NOMO-1 treated with dmso at 0.1 percent for 144 hours (cell line): ENCODE results near the gene ZBTB7B.

ENCODE experiments used
- DNase-seq: peaks from one replicate; lab custom pipeline; 2025; ENCODE audit not compliant: unreplicated experiment; lab: John Stamatoyannopoulos, UW

ZBTB7B gene

GRCh38 chr1:155053531-155054105 lies 51.0 kb downstream of the ZBTB7B start:
- DNase-seq = no peak

- no peak for DNase-seq
Observed at GRCh38 chr1:155057104-155057503, 54.5 kb downstream of the ZBTB7B start.

GRCh38 chr1:155057788-155058211 lies 55.2 kb downstream of the ZBTB7B start:
- no peak for DNase-seq

- DNase-seq = no peak
Observed at GRCh38 chr1:155060736-155061135, 58.1 kb downstream of the ZBTB7B start.

GRCh38 chr1:155061381-155062150 lies 59.0 kb downstream of the ZBTB7B start:
- peak; percentile 39 for DNase-seq

GRCh38 chr1:155062151-155062686 lies 59.6 kb downstream of the ZBTB7B start:
- no peak for DNase-seq

GRCh38 chr1:155062702-155063411 lies 60.3 kb downstream of the ZBTB7B start:
- peak; percentile 29 for DNase-seq

GRCh38 chr1:155063550-155064110 lies 61.0 kb downstream of the ZBTB7B start, which contains the start of gene EFNA4:
EFNA4 (plus strand) TSS chr1:155063740; CDS start chr1:155063824, 84 bp downstream.
- DNase-seq = peak; percentile 98

- DNase-seq = no peak
Observed at GRCh38 chr1:155064111-155064831, 61.7 kb downstream of the ZBTB7B start.

- DNase-seq = no peak
Observed at GRCh38 chr1:155064832-155065429, 62.3 kb downstream of the ZBTB7B start.

- DNase-seq = no peak
Observed at GRCh38 chr1:155066777-155067176, 64.2 kb downstream of the ZBTB7B start.
